CD4-positive, alpha-beta T cell treated with Interleukin-15 for 1 hour (primary cell): Measurements from ENCODE around the gene EEF2KMT.
"Not testable (repeated sequence)": the region's sequence is repeated elsewhere in the genome, so short reads cannot be mapped to it uniquely, and the experiment has no call there.

Experiments used
- DNase-seq: peaks from one replicate; pipeline ENCODE4 v3.0.0-alpha.2; 2020

EEF2KMT gene, protein sequence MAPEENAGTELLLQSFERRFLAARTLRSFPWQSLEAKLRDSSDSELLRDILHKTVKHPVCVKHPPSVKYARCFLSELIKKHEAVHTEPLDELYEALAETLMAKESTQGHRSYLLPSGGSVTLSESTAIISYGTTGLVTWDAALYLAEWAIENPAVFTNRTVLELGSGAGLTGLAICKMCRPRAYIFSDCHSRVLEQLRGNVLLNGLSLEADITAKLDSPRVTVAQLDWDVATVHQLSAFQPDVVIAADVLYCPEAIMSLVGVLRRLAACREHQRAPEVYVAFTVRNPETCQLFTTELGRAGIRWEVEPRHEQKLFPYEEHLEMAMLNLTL

DNA sequence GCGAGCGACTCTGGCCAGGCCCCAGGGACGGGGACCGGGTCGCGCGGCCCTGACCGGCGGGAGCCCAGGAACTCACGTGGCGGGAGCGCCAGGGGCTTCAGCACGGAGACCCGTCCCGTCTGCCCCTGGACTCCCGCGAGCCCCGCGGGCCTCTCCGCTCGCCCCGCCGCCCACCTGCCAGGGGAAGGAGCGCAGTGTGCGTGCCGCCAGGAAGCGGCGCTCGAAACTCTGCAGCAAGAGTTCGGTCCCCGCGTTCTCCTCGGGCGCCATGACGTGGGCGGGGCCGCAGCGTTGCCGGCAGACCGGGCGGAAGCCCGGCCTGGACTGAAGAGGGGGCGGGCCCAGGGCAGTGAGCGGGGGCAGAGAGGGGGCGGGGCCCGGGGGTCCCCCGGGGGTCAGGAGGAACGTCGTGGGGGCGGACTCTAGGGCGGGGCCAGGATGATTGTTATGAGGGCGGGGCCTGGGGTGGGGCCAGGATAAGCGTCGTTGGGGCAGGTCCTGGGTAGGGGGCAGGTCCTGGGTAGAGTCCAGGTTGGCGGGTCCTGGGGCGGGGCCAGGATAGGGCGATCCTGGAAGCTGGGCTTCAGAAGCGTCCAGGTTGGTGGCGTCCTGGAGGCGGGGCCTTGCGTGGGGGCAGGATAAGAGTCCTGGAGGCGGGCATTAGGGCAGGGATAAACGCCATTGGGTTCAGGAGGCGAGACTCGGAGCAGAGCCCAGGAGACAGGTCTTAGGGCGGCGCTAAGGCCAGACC, at the start of gene EEF2KMT:
Gene EEF2KMT, minus strand, starts transcription at position 326 of the 751 bp plus-strand sequence. Its CDS starts 56 bp downstream, at position 270.
- DNase-seq = peak; percentile 98

DNA sequence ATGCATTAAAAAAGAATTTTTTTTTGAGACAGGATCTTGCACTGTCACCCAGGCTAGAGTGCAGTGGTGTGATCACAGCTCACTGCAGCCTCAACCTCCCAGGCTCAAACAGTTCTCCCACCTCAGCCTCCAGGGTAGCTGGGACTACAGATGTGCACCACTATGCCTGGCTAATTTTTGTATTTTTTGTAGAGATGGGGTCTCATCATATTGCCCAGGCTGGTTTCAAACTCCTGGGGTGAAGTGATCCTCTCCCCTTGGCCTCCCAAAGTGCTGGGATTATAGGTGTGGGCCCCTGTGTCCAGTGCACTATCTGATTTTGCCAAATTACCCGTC, 47.0 kb upstream of the EEF2KMT start:
- not testable (repeated sequence) for DNase-seq

DNA sequence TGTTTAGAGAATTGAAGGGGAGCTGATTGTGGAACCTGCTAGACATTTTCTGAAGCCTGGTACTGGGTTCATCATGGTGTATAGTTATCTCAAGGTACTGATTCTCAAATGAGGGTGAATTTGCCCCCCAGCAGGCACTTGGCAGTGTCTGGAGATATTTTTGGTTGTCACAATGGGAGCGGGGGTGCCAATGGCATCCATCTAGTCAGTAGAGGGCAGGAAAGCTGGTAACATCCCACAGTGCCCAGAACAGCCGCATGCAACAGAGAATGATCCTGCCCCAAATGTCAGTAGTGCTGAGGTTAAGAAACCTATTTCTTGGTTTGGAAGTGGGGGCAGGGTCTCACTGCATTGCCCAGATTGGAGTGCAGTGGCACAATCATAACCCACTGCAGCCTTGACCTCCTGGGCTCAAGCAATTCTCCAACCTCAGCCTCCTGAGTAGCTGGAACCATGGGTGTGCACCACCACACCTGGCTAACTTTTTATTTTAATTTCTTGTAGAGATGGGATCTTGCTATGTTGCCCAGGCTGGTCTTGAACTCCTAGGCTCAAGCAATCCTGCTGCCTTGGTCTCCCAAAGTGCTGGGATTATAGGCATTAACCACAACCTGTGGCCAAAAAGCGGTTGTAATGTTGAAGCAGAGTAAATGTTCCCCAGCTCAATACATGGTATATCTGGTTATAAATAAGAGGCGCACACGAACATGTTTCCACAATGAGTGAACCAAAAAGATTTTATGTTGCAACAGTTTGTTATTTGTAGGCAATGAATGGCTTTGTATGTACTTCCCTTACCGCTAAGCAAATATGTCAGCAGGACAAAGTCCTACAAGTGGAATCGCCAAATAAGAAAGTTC, 46.4 kb upstream of the EEF2KMT start:
- DNase-seq = no peak

DNA sequence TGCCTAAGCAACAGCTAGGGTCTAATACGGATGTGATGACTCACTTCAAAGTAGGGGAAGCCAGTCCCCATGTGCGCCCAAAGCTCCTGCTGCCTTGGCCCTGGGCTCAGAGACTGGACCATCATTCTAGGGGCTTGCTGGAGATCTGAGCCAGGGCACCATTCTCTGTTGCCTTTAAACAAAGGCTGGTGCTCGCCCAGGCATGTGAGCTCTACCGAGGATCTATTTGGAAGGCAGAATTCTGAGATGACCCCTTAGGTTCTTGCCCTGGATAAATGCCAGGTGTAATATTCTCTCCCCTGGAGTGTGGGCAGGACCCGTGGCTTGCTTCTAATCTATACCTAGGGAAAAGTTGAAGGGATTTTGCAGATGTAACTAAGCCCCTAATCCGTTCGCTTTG, 42.6 kb upstream of the EEF2KMT start:
- DNase-seq = not testable (repeated sequence)

DNA sequence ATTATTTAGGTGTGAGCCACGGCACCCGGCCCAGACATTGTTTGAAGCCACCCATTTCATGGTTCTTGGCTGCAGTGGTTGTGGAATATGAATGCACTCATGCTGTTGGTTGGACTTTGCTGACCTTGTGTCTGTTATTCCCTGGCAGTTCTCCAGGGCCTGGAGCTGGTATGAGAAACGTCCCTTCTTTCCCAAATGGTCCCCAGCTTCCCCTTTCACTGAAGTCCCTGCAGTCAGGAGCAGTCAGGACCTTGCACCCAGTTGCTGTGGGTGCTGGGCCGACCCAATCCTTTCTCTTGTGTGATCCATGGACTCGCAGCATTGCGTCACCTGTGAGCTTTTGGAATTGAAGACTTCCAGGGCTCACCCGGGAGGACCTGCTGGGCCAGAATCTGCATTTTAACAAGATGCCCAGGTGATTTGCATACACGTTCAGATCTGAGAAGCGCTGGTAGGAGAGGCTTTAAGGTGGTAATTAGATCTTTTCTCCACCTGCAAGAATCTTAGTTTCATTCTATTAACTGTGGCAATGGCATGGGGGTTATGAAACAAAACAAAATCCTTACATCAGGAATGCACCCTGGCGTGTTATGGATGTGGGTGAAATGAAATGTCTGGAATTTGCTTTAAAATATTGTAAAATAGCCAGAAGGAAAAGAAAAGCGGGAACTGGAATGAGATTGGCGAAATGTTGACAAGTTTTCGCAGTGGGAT, 37.3 kb upstream of the EEF2KMT start:
- DNase-seq = not testable (repeated sequence)

DNA sequence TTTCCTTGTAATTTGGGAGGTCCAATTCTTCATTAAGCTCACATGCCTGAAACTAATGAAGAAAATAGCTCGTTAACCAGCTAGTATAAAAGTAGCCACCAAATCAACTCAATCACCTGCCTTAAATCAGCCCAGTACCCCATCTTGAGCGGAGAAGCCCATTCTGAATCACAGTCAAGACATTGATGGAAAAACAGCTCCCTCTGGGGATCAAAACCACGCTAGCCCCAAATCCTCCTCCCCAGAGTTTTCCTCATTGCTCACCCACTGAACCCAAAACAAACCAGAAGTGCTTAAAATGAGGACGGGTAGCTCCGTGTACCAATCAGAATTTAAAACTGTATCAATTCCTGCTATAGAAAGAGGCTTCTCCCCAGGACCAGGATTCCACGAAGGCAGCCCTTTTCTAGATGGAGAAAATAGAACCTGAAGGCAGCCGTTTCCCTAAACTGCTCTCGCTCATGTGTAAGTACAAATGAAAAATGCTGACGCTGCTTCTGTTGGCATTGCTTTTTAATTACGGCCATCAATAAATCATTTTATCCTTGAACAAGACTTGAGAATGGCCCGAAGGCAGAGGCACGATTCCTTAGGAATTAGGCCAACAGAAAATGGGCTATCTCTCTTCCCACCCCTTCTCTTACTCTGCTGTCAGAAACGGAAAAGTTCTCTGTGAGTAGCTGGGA, 35.5 kb upstream of the EEF2KMT start:
- not testable (repeated sequence) for DNase-seq

DNA sequence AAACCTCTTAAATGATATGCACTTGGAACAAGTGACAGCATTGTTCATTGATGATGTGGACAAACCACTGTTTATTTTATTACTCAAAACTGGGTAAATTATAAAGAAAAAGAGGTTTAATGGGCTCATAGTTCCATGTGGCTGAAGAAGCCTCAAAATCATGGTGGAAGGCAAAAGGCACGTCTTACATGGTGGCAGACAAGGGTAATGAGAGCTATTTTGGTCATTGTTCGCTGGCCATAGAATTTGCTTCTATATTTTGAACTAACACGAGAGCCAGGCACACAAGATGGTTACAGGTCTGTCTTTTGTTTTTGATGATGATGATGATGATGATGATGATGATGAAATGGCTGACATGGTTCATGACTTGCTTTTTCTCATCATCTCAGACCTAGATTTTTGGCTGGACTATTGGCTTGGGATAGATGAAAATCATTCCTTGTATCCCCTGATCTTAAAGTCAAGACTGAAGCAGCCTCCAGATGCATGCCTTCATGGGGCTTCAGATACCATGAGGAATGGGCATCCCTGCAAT, 33.9 kb upstream of the EEF2KMT start:
- not testable (repeated sequence) for DNase-seq

DNA sequence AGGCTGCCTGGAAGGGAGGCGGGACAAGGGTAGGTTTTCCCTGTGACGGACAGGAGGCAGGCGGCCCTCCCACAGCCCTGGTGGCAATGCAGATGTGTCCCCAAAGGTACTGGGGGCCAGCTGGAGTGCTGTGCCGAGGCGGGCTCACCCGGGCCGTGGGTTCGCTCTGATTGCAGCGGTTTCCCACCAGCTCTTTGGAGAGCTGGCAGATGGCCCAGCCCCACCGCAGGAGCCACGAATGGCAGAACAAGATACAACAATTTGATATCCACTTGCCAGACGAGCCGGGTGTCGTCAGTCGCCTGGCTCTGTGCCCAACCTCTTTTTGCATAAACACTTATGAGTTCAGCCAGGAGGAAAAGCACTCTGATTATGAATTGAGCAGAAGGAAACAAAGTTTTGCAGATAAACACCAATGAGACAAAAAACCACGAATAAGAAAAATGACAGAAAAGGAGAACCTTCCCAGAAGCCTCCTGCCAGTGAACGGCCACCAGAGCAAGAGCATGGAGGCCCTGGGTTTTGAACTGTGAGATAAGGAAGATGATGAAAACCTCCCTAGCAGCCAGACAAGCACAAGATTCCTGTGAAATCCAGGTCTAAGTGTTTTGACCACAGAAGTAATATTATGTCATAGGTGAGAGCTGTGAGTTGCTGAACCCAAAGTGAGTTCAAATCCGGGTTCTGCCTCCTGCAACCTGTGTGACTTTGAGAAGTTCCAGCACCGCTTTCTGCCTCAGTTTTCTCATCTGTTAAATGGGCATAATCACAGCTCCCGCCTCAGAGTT, 19.9 kb upstream of the EEF2KMT start:
- DNase-seq = peak; percentile 50

DNA sequence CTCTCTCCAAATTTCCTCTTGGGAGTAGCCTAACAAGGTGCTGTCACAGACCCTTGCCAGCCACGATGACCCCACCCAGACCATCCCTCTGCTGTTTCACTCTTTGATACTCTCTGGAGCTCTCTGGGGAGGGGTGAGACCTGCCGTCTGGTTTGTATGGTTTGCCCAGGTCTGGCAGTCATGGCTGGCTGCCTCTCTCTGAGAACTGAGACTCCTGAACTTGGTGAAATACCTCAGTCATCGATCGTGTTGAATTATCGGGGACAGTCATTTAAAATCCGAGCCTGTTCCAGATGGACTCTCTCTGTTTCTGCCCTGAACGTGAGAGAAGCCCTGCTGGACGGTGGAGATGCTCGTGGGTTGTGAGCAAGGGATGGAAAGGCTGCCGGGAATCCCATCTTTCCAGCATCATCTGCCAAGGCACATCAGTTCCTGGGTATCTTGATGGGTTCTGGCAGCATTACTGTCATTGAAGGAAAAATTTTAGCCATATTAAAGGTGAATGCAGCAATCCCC, 19.2 kb upstream of the EEF2KMT start:
- DNase-seq = not testable (repeated sequence)

DNA sequence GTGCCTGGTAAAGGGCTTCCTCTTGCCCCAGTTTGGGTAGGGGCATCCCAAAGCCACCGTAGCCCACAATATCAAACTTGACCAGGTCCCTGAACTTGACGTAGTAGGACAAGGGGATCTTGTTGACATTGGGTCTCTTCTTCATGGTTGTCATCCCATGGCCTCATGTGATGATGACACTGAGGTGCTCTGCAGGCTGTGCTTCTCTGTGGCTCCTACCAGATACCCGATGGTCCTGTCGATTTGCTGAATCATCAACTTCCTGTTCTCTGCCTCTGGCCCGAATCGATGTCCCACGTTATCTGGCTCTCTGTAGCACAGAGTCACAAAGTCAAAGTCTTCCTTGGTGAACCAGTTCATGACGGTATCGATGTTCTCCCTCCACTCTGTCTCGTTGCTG, 13.3 kb upstream of the EEF2KMT start:
- DNase-seq = not testable (repeated sequence)

DNA sequence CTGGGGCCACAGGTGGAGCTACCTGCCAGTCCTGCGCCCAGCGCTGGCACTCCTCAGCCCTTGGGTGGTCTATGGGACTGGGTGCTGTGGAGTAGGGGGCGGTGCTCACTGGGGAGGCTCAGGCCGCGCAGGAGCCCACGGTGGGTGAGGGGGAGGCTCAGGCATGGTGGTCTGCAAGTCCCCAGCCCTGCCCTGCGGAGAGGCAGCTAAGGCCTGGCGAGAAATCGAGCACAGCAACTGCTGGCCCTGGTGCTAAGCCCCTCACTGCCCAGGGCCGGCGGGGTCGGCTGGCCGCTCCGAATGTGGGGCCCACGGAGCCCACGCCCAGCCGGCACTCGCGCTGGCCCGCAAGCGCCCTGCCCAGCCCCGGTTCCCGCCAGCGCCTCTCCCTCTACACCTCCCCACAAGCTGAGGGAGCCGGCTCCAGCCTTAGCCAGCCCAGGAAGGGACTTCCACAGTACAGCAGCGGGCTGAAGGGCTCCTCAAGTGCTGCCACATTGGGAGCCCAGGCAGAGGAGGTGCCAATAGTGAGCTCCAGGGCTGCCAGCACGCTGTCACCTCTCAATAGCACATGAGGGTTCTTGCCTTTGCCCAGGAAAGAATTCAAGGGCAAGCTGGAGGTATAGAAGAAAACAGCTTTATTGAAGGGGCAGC, 11.0 kb upstream of the EEF2KMT start:
- no peak for DNase-seq

DNA sequence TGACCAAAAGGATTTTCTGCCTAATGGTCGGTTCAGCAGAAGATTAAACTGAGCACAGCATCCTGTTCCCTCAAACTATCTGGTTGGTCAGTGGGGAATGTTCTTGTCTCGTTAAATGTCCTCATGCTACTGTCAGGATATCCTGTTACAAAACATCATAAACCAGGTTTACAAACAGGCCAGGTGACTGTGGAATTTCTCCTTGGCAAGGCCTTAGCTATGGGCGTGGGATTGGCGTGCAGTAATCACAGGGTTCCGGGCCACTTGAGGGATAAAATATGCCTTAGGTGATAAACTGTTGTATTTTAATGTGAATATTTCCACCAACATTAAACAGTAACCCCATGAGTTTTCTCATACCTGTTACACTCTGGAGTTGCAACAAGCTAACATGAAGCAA, 7.4 kb upstream of the EEF2KMT start:
- DNase-seq = not testable (repeated sequence)

DNA sequence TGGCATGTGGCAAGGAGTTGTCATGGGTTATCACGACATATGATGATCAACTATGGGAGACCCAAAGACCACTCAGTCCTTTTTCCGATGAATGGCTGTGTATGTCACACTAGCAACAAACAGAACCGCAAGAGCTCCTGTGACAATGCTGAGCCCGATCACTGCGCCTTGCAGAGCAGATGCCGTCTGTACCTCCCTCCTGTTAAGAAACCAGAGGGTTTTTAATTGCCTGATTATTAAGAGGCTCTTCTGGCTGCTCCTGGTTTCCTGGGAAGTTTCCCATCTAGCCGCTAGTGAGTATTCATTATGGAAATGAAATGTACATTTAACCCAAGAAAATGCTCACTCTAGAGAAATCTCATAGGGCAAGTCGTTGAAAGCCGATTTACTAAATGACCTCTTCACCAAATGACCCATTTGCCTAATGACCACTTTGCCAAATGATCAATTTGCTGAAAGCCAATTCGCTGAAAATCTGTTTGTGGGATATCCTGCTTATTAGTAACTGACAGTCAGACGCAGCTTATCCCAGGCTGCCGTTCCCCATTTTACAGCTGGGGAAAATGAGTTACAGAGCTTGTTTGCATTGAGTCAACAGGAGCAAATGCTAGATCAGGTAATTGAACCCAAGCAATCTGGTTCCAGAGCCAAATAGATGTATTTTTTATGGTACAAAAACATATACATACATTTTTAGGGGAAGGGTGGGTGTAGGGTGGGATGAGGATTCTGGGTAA, 5.9 kb upstream of the EEF2KMT start:
- not testable (repeated sequence) for DNase-seq

DNA sequence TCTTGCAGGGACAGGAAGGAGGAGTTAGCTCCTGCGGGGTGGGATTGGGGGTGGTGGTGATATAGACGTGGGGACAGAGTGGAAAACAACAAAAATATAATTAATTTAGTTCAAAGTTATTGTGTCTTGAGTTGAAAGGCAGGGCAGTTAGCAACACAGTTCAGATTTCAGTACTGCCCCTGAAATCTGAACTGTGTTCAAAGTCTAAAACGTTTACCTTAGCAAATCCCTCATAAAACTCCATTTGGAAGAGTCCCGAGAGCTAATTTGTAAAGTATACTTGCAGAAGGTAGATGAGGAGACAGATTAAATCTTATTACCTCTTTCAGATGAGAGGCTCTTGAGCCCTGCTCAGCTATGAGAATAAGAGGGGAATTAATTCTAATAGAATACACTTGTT, 1.6 kb upstream of the EEF2KMT start:
- DNase-seq = not testable (repeated sequence)

DNA sequence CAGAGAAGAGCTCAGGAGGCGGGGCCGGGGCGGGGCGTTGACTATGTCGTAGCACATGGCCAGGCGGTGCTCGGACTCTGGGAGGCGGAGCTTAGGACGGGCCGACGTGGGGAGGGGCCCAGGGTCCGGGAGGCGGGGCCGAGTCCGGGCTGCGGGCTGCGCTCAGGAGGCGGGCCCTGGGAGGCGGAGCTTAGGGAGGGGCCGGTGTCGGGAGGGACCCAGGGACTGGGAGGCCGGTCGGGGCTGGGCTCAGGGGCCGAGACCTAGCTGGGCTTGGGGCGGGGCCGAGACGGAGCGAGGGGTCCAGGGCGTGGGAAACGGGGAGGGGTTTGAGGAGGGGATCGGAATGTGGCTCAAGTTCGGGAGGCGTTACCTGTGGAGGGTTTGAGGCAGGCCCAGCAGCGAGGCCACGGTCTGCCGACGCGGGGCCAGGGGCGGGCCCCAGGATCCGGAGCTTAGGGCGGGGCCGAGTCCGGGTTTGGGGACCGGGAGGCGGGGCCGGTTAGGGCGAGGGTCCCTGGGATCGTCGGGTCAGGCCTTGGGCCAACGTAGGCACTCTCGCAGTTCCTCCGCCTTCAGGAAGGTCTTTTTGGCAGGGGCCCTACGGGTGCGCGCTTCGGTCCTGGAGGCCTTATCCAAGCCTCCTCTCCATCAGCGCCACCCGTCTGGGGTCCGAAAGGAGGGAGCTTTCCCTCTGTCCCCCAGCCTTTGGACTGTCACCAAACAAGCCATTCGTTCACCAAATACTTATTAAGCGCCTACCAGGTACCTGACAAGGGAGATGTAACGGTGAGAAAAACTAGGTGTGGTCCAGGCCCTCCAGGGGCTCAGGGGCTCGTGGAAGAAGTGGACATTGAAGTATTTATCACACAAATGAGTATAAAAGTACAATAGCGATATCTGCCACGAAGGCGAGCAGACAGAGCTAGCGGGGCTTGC, 895 bp upstream of the EEF2KMT start:
- peak; percentile 76 for DNase-seq

DNA sequence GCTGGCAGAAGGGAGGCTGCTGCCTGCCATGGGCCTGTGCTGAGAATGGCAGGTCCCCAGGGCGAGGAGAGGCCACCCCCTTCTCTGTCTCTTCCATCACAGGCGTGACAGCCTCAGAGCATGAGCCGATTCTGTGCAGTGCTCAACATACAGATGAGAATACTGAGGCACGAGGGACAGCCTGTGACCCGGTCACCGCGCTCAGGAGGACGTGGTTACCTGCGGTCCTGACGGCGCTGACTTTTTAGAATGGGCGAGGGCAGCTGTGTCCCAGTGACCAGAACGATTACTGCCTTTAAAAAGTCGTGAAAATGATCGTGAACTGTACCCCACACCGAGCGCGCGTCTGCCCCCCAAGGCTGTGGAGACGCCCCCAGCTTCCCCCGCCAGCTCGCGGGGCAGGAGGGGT, 530 bp downstream of the EEF2KMT start:
- DNase-seq = not testable (repeated sequence)

DNA sequence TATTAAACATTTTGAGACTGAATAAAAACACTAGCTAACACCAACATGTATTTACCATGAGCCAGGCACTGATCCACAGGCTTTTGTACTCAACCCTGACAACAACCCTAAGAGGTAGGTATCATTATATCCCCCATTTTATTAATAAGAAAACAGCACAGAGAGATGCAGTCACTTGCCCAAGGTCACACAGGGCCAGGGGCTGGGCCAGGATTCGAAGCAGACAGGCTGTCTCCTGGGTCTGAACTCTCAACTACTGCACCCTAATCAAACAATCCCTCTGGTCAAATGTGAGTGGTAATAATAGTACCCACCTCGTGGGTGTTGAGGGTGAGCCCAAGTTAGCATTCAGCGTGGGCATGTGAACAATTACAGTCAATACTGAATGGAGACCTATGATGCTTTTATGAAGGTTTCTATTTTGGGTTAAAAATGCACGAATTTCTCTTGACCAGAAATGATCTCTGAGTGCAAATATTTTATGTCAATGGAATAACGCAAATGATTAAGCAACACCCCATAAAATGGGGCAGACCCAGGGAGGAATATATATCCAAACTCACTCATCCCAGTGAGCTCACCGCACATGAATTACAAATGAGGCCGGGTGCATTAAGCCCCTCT, 1.0 kb downstream of the EEF2KMT start:
- DNase-seq = not testable (repeated sequence)
